Lung microvascular endothelial cell (primary cell): ENCODE measurements around the gene SAMD10. TPM values are rescaled to one million over a fixed set of nuclear protein-coding genes. Genes with fewer than 3 reads are reported as not detected.
"Not testable (repeated sequence)": the region's sequence is repeated elsewhere in the genome, so short reads cannot be mapped to it uniquely, and the experiment has no call there.

Experiments
- DNase-seq, 2 donors: peaks; one replicate each; pipeline versions ENCODE4 v3.0.0 to v3.0.0-alpha.2; 2010; ENCODE audit warnings: low read depth in 2 of 2
- total RNA-seq: library from RNA; depleted of rRNA; stranded (reverse); fragments of >200 nt; gene quantifications from 2 replicates; pipeline ENCODE4 v1.2.1, GENCODE V29; 2014

Gene SAMD10
- total RNA-seq, 1 donor from 2014 or later = 3.2 TPM

- DNase-seq = no peak
Observed at GRCh38 chr20:63942969-63943807, 36.3 kb downstream of the SAMD10 start.

GRCh38 chr20:63942250-63942951 is 37.0 kb downstream of the SAMD10 start:
- peak; percentile 69 to 77 for DNase-seq

GRCh38 chr20:63941282-63942081 is 38.0 kb downstream of the SAMD10 start:
- peak in 1 of 2 donors; percentile 56 for DNase-seq

GRCh38 chr20:63940472-63941266 is 38.8 kb downstream of the SAMD10 start:
- no peak for DNase-seq

- DNase-seq = no peak
Observed at GRCh38 chr20:63940071-63940471, 39.4 kb downstream of the SAMD10 start.

GRCh38 chr20:63939061-63939935 is 40.1 kb downstream of the SAMD10 start:
- no peak for DNase-seq

- no peak for DNase-seq
Observed at GRCh38 chr20:63937596-63937995, 41.8 kb downstream of the SAMD10 start.

GRCh38 chr20:63935447-63935846 is 44.0 kb downstream of the SAMD10 start:
- DNase-seq = no peak

GRCh38 chr20:63934271-63935068 is 45.0 kb downstream of the SAMD10 start:
- peak in 1 of 2 donors; percentile 38 for DNase-seq

- DNase-seq = no peak
Observed at GRCh38 chr20:63933646-63934045, 45.8 kb downstream of the SAMD10 start.

- no peak for DNase-seq
Observed at GRCh38 chr20:63932606-63933160, 46.8 kb downstream of the SAMD10 start.

GRCh38 chr20:63931735-63932134 is 47.7 kb downstream of the SAMD10 start:
- DNase-seq = no peak

- DNase-seq = no peak
Observed at GRCh38 chr20:63930971-63931553, 48.4 kb downstream of the SAMD10 start.

GRCh38 chr20:63929473-63929883 is 50.0 kb downstream of the SAMD10 start:
- DNase-seq = not testable (repeated sequence)

GRCh38 chr20:63929071-63929470 is 50.4 kb downstream of the SAMD10 start:
- DNase-seq = no peak

GRCh38 chr20:63926298-63926697 is 53.1 kb downstream of the SAMD10 start:
- DNase-seq = no peak

GRCh38 chr20:63924241-63924640 is 55.2 kb downstream of the SAMD10 start:
- no peak for DNase-seq
